HepG2 (cell line): ENCODE results near the gene C20orf204. TPM values are rescaled to one million over a fixed set of nuclear protein-coding genes. Genes with fewer than 3 reads are reported as not detected.

Source experiments
- ARNTL ChIP-seq: sonication (generic); formaldehyde crosslinking; IDR thresholded peaks from 2 replicates; pipeline ENCODE4 v1.4.0; 2020; ENCODE audit warnings: mild to moderate bottlenecking, missing genetic modification reagents
- HMG20A ChIP-seq: IDR thresholded peaks from 2 replicates; pipeline ENCODE4 v1.6.1; 2016; ENCODE audit warnings: borderline replicate concordance
- HNRNPLL ChIP-seq: fragments of 200-400 bp; formaldehyde crosslinking; IDR thresholded peaks from 2 replicates; pipeline ENCODE4 v1.6.1; 2017; ENCODE audit warnings: mild to moderate bottlenecking, low read depth, low read length; ENCODE audit not compliant: poor library complexity, severe bottlenecking
- HOXA9 ChIP-seq: sonication (generic); formaldehyde crosslinking; IDR thresholded peaks from 2 replicates; pipeline ENCODE4 v1.8.1; 2022; ENCODE audit warnings: missing genetic modification reagents, mild to moderate bottlenecking, moderate library complexity, borderline replicate concordance
- IRF9 ChIP-seq: sonication (generic); formaldehyde crosslinking; IDR thresholded peaks from 2 replicates; pipeline ENCODE4 v1.8.0; 2022; ENCODE audit warnings: missing genetic modification reagents, mild to moderate bottlenecking, borderline replicate concordance
- KLF16 ChIP-seq, 2 experiments: sonication (generic) in 1 of 2; formaldehyde crosslinking in 1 of 2; IDR thresholded peaks; 2 replicates each; pipeline versions ENCODE4 v1.6.1 to v1.8.0; 2016 to 2023; ENCODE audit warnings: missing genetic modification reagents in 2 of 2, missing compliant biosample characterization in 1 of 2
- MLX ChIP-seq: IDR thresholded peaks from 2 replicates; pipeline ENCODE4 v1.6.1; 2016
- NRL ChIP-seq: sonication (generic); formaldehyde crosslinking; IDR thresholded peaks from 2 replicates; pipeline ENCODE4 v1.5.0; 2020; ENCODE audit warnings: missing genetic modification reagents, mild to moderate bottlenecking, moderate library complexity, borderline replicate concordance
- PHF8 ChIP-seq: sonication (generic); formaldehyde crosslinking; IDR thresholded peaks from 2 replicates; pipeline ENCODE4 v1.5.0; 2020; ENCODE audit warnings: missing genetic modification reagents
- PRPF4 ChIP-seq: fragments of 200-400 bp; formaldehyde crosslinking; IDR thresholded peaks from 2 replicates; pipeline ENCODE4 v1.6.1; 2016; ENCODE audit warnings: low read length, low read depth; ENCODE audit not compliant: poor library complexity, severe bottlenecking
- RFXANK ChIP-seq: IDR thresholded peaks from 2 replicates; pipeline ENCODE4 v1.6.1; 2016
- SP4 ChIP-seq: sonication (generic); formaldehyde crosslinking; IDR thresholded peaks from 2 replicates; pipeline ENCODE4 v1.8.1; 2023; ENCODE audit warnings: mild to moderate bottlenecking, missing genetic modification reagents
- TEAD3 ChIP-seq: optimal IDR thresholded peaks from 2 replicates; pipeline ENCODE3; 2016; ENCODE audit warnings: borderline replicate concordance
- TRAFD1 ChIP-seq: sonication (generic); formaldehyde crosslinking; IDR thresholded peaks from 2 replicates; pipeline ENCODE4 v1.5.1; 2020; ENCODE audit warnings: missing genetic modification reagents, mild to moderate bottlenecking, borderline replicate concordance
- ZMYM2 ChIP-seq: sonication (generic); formaldehyde crosslinking; IDR thresholded peaks from 2 replicates; pipeline ENCODE4 v1.8.0; 2022; ENCODE audit warnings: mild to moderate bottlenecking, missing genetic modification reagents
- ZNF230 ChIP-seq: sonication (generic); formaldehyde crosslinking; IDR thresholded peaks from 2 replicates; pipeline ENCODE4 v1.4.0; 2020; ENCODE audit warnings: mild to moderate bottlenecking, missing genetic modification reagents
- ZNF530 ChIP-seq: sonication (generic); formaldehyde crosslinking; IDR thresholded peaks from 2 replicates; pipeline ENCODE4 v1.5.0; 2020; ENCODE audit warnings: low read depth, mild to moderate bottlenecking, missing genetic modification reagents
- ZNF543 ChIP-seq: sonication (generic); formaldehyde crosslinking; IDR thresholded peaks from 2 replicates; pipeline ENCODE4 v1.4.0; 2020; ENCODE audit warnings: mild to moderate bottlenecking, missing genetic modification reagents
- ZNF570 ChIP-seq: sonication (generic); formaldehyde crosslinking; IDR thresholded peaks from 2 replicates; pipeline ENCODE4 v1.4.0; 2020; ENCODE audit warnings: mild to moderate bottlenecking, missing genetic modification reagents, borderline replicate concordance
- ZSCAN12 ChIP-seq: sonication (generic); formaldehyde crosslinking; IDR thresholded peaks from 2 replicates; pipeline ENCODE4 v1.9.0; 2021; ENCODE audit warnings: mild to moderate bottlenecking, missing genetic modification reagents
- polyA plus RNA-seq, 8 experiments: library from polyadenylated mRNA; depleted of rRNA in 3 of 8; stranded (reverse) in 7 of 8; unstranded in 1 of 8; fragments of >200 nt; fragmentation: Illumina TruSeq in 4 of 8; extraction: Trizol in 4 of 8; gene quantifications; 2 replicates each; pipeline versions ENCODE4 v1.2.1 to v1.2.3, GENCODE V29; 2011 to 2016; ENCODE audit warnings: low read depth in 4 of 8, missing spikeins in 1 of 8, mixed read lengths in 1 of 8; ENCODE audit not compliant: insufficient read depth in 1 of 8
- total RNA-seq, 5 experiments: library from RNA; depleted of rRNA; stranded (reverse); fragments of >200 nt; fragmentation: Illumina TruSeq; extraction: Trizol; gene quantifications; 2 replicates each; pipeline ENCODE4 v1.2.3, GENCODE V29; 2016; ENCODE audit warnings: low read depth in 1 of 5
- TF ChIP-seq, protein P1 (sequence below): sonication (generic); formaldehyde crosslinking; IDR thresholded peaks from 2 replicates; pipeline ENCODE4 v1.4.0; 2020; ENCODE audit warnings: mild to moderate bottlenecking, missing genetic modification reagents, borderline replicate concordance

Gene C20orf204
- total and polyA plus RNA-seq, 2 of the 13 experiments (the other 11 are each of a cell fraction or from before 2014, with no cell fraction given): 22.1 to 80.0 TPM

DNA sequence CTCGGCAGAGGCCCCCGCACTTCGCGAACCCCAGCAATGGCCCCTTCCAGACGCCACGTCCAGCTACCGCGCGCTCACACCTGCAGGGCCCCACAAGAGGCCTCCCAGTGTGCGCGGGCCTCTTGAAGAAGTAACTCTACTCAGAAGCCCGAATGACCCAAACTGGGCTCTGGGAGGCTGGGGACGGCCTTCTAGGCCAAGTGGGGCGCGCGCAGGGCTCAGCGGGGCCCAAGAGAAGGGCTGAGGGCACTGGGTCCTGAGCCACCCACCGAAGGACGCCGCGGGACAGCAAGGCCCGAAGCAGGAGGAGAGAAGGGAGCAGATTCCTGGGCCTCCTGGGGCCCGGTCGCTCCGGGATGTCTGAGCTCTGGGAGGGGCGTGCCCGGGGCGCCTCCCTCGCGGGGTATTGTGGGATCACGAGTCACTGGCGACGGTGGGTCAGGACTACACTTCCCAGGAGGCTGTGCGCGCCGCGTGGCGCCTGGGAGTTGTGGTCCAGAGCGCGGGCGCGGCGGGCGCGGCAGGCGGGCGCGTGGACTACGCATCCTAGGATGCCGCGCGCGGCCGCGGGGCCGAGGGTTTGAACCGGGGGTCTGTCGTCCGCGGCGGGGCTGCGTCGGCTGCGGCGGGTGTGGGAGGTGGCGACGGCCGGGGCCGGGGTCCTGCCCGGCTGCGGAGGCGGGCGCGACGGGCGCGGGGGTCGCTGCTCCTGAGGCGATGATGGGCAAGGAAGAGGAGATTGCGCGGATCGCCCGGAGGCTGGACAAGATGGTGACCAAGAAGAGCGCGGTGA is 26.8 kb downstream of the C20orf204 start, which contains the start of gene TCEA2 (continued):
- TF ChIP-seq RFXANK (CRISPR knock-in tag): peak; percentile 91
- TF ChIP-seq NRL (CRISPR knock-in tag): peak; percentile 98
- TF ChIP-seq SP4 (CRISPR knock-in tag): peak; percentile 97
- TF ChIP-seq TEAD3 (CRISPR knock-in tag): no peak
- 0 out of 2 replicates have a peak, but pooled peaks have one; percentile 8 for TF ChIP-seq HMG20A (CRISPR knock-in tag)
- no peak for TF ChIP-seq ZMYM2 (CRISPR knock-in tag)
- peak; percentile 77 for TF ChIP-seq ARNTL (CRISPR knock-in tag)
- peak; percentile 41; the same call in 1 of the 2 replicates for TF ChIP-seq MLX (CRISPR knock-in tag)
- TF ChIP-seq HNRNPLL: peak; percentile 82
- peak; percentile 55; the same call in 1 of the 2 replicates for TF ChIP-seq ZNF543 (CRISPR knock-in tag)
- 0 out of 2 replicates have a peak, but pooled peaks have one; percentile 58 for TF ChIP-seq TRAFD1 (CRISPR knock-in tag)
- peak; percentile 93; the same call in 1 of the 2 replicates for TF ChIP-seq ZNF230
- TF ChIP-seq, protein P1, sequence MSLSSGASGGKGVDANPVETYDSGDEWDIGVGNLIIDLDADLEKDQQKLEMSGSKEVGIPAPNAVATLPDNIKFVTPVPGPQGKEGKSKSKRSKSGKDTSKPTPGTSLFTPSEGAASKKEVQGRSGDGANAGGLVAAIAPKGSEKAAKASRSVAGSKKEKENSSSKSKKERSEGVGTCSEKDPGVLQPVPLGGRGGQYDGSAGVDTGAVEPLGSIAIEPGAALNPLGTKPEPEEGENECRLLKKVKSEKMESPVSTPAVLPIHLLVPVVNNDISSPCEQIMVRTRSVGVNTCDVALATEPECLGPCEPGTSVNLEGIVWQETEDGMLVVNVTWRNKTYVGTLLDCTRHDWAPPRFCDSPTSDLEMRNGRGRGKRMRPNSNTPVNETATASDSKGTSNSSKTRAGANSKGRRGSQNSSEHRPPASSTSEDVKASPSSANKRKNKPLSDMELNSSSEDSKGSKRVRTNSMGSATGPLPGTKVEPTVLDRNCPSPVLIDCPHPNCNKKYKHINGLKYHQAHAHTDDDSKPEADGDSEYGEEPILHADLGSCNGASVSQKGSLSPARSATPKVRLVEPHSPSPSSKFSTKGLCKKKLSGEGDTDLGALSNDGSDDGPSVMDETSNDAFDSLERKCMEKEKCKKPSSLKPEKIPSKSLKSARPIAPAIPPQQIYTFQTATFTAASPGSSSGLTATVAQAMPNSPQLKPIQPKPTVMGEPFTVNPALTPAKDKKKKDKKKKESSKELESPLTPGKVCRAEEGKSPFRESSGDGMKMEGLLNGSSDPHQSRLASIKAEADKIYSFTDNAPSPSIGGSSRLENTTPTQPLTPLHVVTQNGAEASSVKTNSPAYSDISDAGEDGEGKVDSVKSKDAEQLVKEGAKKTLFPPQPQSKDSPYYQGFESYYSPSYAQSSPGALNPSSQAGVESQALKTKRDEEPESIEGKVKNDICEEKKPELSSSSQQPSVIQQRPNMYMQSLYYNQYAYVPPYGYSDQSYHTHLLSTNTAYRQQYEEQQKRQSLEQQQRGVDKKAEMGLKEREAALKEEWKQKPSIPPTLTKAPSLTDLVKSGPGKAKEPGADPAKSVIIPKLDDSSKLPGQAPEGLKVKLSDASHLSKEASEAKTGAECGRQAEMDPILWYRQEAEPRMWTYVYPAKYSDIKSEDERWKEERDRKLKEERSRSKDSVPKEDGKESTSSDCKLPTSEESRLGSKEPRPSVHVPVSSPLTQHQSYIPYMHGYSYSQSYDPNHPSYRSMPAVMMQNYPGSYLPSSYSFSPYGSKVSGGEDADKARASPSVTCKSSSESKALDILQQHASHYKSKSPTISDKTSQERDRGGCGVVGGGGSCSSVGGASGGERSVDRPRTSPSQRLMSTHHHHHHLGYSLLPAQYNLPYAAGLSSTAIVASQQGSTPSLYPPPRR (CRISPR knock-in tag): no peak; the same call in none of the 2 replicates
- TF ChIP-seq IRF9 (CRISPR knock-in tag): peak; percentile 93; the same call in 1 of the 2 replicates
- TF ChIP-seq ZNF530 (CRISPR knock-in tag): no peak
- no peak for TF ChIP-seq PRPF4
- TF ChIP-seq ZNF570 (CRISPR knock-in tag): no peak; the same call in 1 of the 2 replicates
- peak; percentile 98 for TF ChIP-seq PHF8 (CRISPR knock-in tag)
- TF ChIP-seq HOXA9 (CRISPR knock-in tag): 0 out of 2 replicates have a peak, but pooled peaks have one; percentile 85
- TF ChIP-seq KLF16 (CRISPR knock-in tag; IDR thresholded peaks at IDR 0.05): peak in 1 of 2 experiments; percentile 98; a peak in 3 of 4 replicates
- no peak; the same call in 1 of the 2 replicates for TF ChIP-seq ZSCAN12
